ENCODE data around the gene GIMD1. TPM values are rescaled to one million over a fixed set of nuclear protein-coding genes. Genes with fewer than 3 reads are reported as not detected.

The GIMD1 gene
- total and polyA plus RNA-seq, 2 donors (not counting 3 experiments of a cell fraction or from before 2014, with no cell fraction given): not detected

GRCh38 chr4:106336618-106337017, 32.0 kb downstream of the GIMD1 start:
- FAIRE-seq (no peak), DNase-seq (ENCODE audit: low read depth, low spot score) (no peak)
- intact Hi-C loops (cut with micrococcal nuclease): no loop called here
- Histone ChIP-seq H3K79me2 (ENCODE audit: control insufficient read depth, insufficient read depth, low read length) (peaks cover 19% of the 10 kb centered on the region), H3K36me3 (ENCODE audit: control insufficient read depth in 2 of 2, extremely low read depth in 1 of 2, insufficient read depth in 2 of 2, low read length in 2 of 2) (peaks cover 5 to 6% of the 10 kb centered on the region in 2 experiments), H4K20me1 (replicated peaks; ENCODE audit: control insufficient read depth, extremely low read depth, insufficient read depth, low read length) (no peaks in the 10 kb centered on the region), H3K4me2 (ENCODE audit: insufficient read depth, low read length) (no peak overlapping the region), H2AFZ (ENCODE audit: low read depth, low read length) (no peak overlapping the region), H3K9me1 (replicated peaks; ENCODE audit: control insufficient read depth, extremely low read depth, insufficient read depth, low read length) (no peaks in the 10 kb centered on the region), H3K27ac (ENCODE audit: insufficient read depth, low read depth, low read length) (no peak overlapping the region), H3K9ac (replicated peaks; ENCODE audit: extremely low read depth, insufficient read depth, low read length) (no peak overlapping the region), H3K27me3 (ENCODE audit: control insufficient read depth in 2 of 2, insufficient read depth in 2 of 2, low read length in 2 of 2) (no peaks in the 10 kb centered on the region), H3K9me3 (replicated peaks; ENCODE audit: control insufficient read depth, insufficient read depth, low read length) (no peaks in the 10 kb centered on the region), H3K4me1 (ENCODE audit: control insufficient read depth, extremely low read depth, insufficient read depth, low read length) (peaks cover 9% of the 10 kb centered on the region), H3K4me3 (replicated peaks in 1 of 3; ENCODE audit: insufficient read depth in 1 of 3, low read depth in 1 of 3, low read length in 3 of 3) (no peak overlapping the region)
- no TSS peak for BruUV-seq (replicated peaks)
- ChIA-PET CTCF (interaction anchor here (0.7 kb wide), 1 partner anchor 8 kb away, joined by 3 read pairs; no protein-coding TSS in a partner anchor), POLR2A (no interaction called here)
- TF ChIP-seq CTCF (IDR thresholded peaks at IDR 0.05; ENCODE audit: extremely low read depth in 1 of 2, insufficient read depth in 1 of 2, low read depth in 1 of 2, low read length in 2 of 2) (no peak), JUN (IDR thresholded peaks at IDR 0.05; ENCODE audit: borderline replicate concordance, insufficient read depth, insufficient read length, low read depth) (no peak), MAX (IDR thresholded peaks at IDR 0.05; ENCODE audit: insufficient read depth, insufficient read length) (no peak), EZH2 (IDR thresholded peaks at IDR 0.05; ENCODE audit: borderline replicate concordance, low read depth, low read length, severe bottlenecking) (no peak), FOS (IDR thresholded peaks at IDR 0.05; ENCODE audit: borderline replicate concordance, insufficient read depth, low read length) (no peak), MYC (IDR thresholded peaks at IDR 0.05; ENCODE audit: low read depth, low read length) (no peak), GATA2 (IDR thresholded peaks at IDR 0.05; ENCODE audit: insufficient read depth, insufficient read length, low read depth, low read length) (no peak), POLR2A (IDR thresholded peaks at IDR 0.05; ENCODE audit: low read depth, low read length) (no peak), POLR2AphosphoS5 (IDR thresholded peaks at IDR 0.05; ENCODE audit: insufficient read depth, low read depth, low read length) (no peak)
- dilution Hi-C loops (cut with MboI; ENCODE audit: extremely low pct_ligation_motif_present, low sequenced_read_pairs): no loop called here
